Keratinocyte (primary cell): ENCODE data around the gene KRT25.

Source experiments
- EZH2 ChIP-seq: IDR thresholded peaks from one replicate; pipeline ENCODE4 v1.6.1; 2012; ENCODE audit warnings: inconsistent platforms, mild to moderate bottlenecking, low read length, moderate library complexity
- TF ChIP-seq, protein P1 (sequence below), 3 experiments: IDR thresholded peaks in 1 of 3; conservative IDR thresholded peaks in 1 of 3; optimal IDR thresholded peaks in 1 of 3; 2 replicates in 2 of 3; 3 replicates in 1 of 3; pipeline versions ENCODE3 to v1.5.1; 2011; ENCODE audit warnings: low read length in 3 of 3, mild to moderate bottlenecking in 3 of 3, moderate library complexity in 2 of 3, control low read depth in 1 of 3, inconsistent platforms in 1 of 3; ENCODE audit not compliant: insufficient read depth in 2 of 3; ENCODE audit errors: extremely low read depth in 1 of 3

DNA sequence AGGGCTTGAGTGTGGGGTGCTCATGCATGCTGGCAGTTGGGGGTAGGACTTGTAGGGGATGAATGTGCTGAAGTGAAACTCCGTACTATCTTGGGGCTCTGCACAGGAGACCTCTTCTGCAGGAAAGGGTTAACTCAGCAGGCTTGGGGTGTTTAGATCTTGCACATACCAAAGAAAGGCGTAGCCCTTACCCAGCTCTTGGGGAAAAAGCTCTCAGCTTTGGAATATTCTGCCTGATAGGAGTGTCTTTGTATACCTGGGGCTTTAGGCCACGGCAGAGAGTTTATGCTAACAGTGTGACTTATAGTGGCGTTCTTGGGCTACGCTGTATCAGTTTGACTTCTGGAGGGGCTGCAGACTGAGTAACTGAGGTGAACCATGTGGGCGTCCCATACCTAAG, 21.1 kb downstream of the KRT25 start:
- TF ChIP-seq, protein P1, sequence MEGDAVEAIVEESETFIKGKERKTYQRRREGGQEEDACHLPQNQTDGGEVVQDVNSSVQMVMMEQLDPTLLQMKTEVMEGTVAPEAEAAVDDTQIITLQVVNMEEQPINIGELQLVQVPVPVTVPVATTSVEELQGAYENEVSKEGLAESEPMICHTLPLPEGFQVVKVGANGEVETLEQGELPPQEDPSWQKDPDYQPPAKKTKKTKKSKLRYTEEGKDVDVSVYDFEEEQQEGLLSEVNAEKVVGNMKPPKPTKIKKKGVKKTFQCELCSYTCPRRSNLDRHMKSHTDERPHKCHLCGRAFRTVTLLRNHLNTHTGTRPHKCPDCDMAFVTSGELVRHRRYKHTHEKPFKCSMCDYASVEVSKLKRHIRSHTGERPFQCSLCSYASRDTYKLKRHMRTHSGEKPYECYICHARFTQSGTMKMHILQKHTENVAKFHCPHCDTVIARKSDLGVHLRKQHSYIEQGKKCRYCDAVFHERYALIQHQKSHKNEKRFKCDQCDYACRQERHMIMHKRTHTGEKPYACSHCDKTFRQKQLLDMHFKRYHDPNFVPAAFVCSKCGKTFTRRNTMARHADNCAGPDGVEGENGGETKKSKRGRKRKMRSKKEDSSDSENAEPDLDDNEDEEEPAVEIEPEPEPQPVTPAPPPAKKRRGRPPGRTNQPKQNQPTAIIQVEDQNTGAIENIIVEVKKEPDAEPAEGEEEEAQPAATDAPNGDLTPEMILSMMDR (optimal IDR thresholded peaks at IDR 0.05 in 1 of 3, IDR thresholded peaks at IDR 0.05 in 1 of 3, conservative IDR thresholded peaks at IDR 0.05 in 1 of 3; ENCODE audit: extremely low read depth in 1 of 3, insufficient read depth in 2 of 3, low read length in 3 of 3) = no peak
- no peak for TF ChIP-seq EZH2
